ENCODE measurements around the gene TENM3.

The TENM3 gene

GRCh38 chr4:182206916-182207315 lies 36.3 kb upstream of the TENM3 start:
- no peaks in the 10 kb centered on the region for H3K79me2 ChIP-seq (ENCODE audit: low read length)
- no peak overlapping the region for H3K4me2 ChIP-seq (ENCODE audit: low read length)
- H3K27me3 ChIP-seq (ENCODE audit: low read depth, low read length): 0 out of 2 replicates have a peak, but pooled peaks cover 5% of the 10 kb centered on the region
- no peak overlapping the region for H3K27ac ChIP-seq (ENCODE audit: low read length)
- H3K36me3 ChIP-seq (replicated peaks; ENCODE audit: low read depth, low read length): no peaks in the 10 kb centered on the region
- H4K20me1 ChIP-seq (ENCODE audit: insufficient read depth, low read length): no peaks in the 10 kb centered on the region
- no peak overlapping the region for H3K4me3 ChIP-seq (ENCODE audit: low read length)
- TF ChIP-seq CTCF (IDR thresholded peaks at IDR 0.05; ENCODE audit: low read depth, low read length) (no peak), EZH2phosphoT487 (IDR thresholded peaks at IDR 0.05; ENCODE audit: low read depth) (no peak)
- no peaks in the 10 kb centered on the region for H3K9me3 ChIP-seq (ENCODE audit: insufficient read depth, low read length)
- no peaks in the 10 kb centered on the region for H3K4me1 ChIP-seq (ENCODE audit: low read length)
- H2AFZ ChIP-seq (ENCODE audit: low read depth, low read length): no peak overlapping the region
- no peak overlapping the region for H3K9ac ChIP-seq (ENCODE audit: low read length)

- no peak overlapping the region for H2AFZ ChIP-seq (ENCODE audit: low read depth, low read length)
- H3K4me2 ChIP-seq (ENCODE audit: low read length): no peak overlapping the region
- no peaks in the 10 kb centered on the region for H4K20me1 ChIP-seq (ENCODE audit: insufficient read depth, low read length)
- no peaks in the 10 kb centered on the region for H3K36me3 ChIP-seq (replicated peaks; ENCODE audit: low read depth, low read length)
- no peaks in the 10 kb centered on the region for H3K79me2 ChIP-seq (ENCODE audit: low read length)
- no peaks in the 10 kb centered on the region for H3K9me3 ChIP-seq (ENCODE audit: insufficient read depth, low read length)
- no peak for TF ChIP-seq EZH2phosphoT487 (IDR thresholded peaks at IDR 0.05; ENCODE audit: low read depth)
- TF ChIP-seq CTCF (IDR thresholded peaks at IDR 0.05; ENCODE audit: low read depth, low read length): no peak
- H3K9ac ChIP-seq (ENCODE audit: low read length): no peak overlapping the region
- H3K27ac ChIP-seq (ENCODE audit: low read length): no peak overlapping the region
- H3K4me3 ChIP-seq (ENCODE audit: low read length): no peak overlapping the region
- 0 out of 2 replicates have a peak, but pooled peaks cover 5% of the 10 kb centered on the region for H3K27me3 ChIP-seq (ENCODE audit: low read depth, low read length)
- no peaks in the 10 kb centered on the region for H3K4me1 ChIP-seq (ENCODE audit: low read length)
Measured at GRCh38 chr4:182207830-182208396, 35.3 kb upstream of the TENM3 start.

GRCh38 chr4:182208526-182209050 lies 34.6 kb upstream of the TENM3 start:
- no peak overlapping the region for H3K27ac ChIP-seq (ENCODE audit: low read length)
- no peaks in the 10 kb centered on the region for H3K79me2 ChIP-seq (ENCODE audit: low read length)
- no peak overlapping the region for H3K9ac ChIP-seq (ENCODE audit: low read length)
- H3K4me3 ChIP-seq (ENCODE audit: low read length): no peak overlapping the region
- no peak overlapping the region for H2AFZ ChIP-seq (ENCODE audit: low read depth, low read length)
- no peaks in the 10 kb centered on the region for H4K20me1 ChIP-seq (ENCODE audit: insufficient read depth, low read length)
- H3K4me1 ChIP-seq (ENCODE audit: low read length): no peaks in the 10 kb centered on the region
- H3K4me2 ChIP-seq (ENCODE audit: low read length): no peak overlapping the region
- no peak for TF ChIP-seq EZH2phosphoT487 (IDR thresholded peaks at IDR 0.05; ENCODE audit: low read depth)
- TF ChIP-seq CTCF (IDR thresholded peaks at IDR 0.05; ENCODE audit: low read depth, low read length): no peak
- H3K36me3 ChIP-seq (replicated peaks; ENCODE audit: low read depth, low read length): no peaks in the 10 kb centered on the region
- H3K9me3 ChIP-seq (ENCODE audit: insufficient read depth, low read length): no peaks in the 10 kb centered on the region
- 0 out of 2 replicates have a peak, but pooled peaks cover 5% of the 10 kb centered on the region for H3K27me3 ChIP-seq (ENCODE audit: low read depth, low read length)

- Histone ChIP-seq H3K4me3 (ENCODE audit: low read length) (no peak overlapping the region), H3K27ac (ENCODE audit: low read length) (no peak overlapping the region), H3K27me3 (ENCODE audit: low read depth, low read length) (no peaks in the 10 kb centered on the region), H4K20me1 (ENCODE audit: insufficient read depth, low read length) (no peaks in the 10 kb centered on the region), H3K79me2 (ENCODE audit: low read length) (no peaks in the 10 kb centered on the region), H3K4me2 (ENCODE audit: low read length) (no peak overlapping the region), H2AFZ (ENCODE audit: low read depth, low read length) (no peak overlapping the region), H3K9me3 (ENCODE audit: insufficient read depth, low read length) (no peaks in the 10 kb centered on the region), H3K36me3 (replicated peaks; ENCODE audit: low read depth, low read length) (no peaks in the 10 kb centered on the region), H3K9ac (ENCODE audit: low read length) (no peak overlapping the region), H3K4me1 (ENCODE audit: low read length) (no peaks in the 10 kb centered on the region)
- TF ChIP-seq CTCF (IDR thresholded peaks at IDR 0.05; ENCODE audit: low read depth, low read length): no peak
- no peak for TF ChIP-seq EZH2phosphoT487 (IDR thresholded peaks at IDR 0.05; ENCODE audit: low read depth)
Measured at GRCh38 chr4:182212211-182212761, 30.9 kb upstream of the TENM3 start.
